ENCODE data around the gene MYH6.
"Not testable (repeated sequence)": the region's sequence is repeated elsewhere in the genome, so short reads cannot be mapped to it uniquely, and the experiment has no call there.

The MYH6 gene

DNA sequence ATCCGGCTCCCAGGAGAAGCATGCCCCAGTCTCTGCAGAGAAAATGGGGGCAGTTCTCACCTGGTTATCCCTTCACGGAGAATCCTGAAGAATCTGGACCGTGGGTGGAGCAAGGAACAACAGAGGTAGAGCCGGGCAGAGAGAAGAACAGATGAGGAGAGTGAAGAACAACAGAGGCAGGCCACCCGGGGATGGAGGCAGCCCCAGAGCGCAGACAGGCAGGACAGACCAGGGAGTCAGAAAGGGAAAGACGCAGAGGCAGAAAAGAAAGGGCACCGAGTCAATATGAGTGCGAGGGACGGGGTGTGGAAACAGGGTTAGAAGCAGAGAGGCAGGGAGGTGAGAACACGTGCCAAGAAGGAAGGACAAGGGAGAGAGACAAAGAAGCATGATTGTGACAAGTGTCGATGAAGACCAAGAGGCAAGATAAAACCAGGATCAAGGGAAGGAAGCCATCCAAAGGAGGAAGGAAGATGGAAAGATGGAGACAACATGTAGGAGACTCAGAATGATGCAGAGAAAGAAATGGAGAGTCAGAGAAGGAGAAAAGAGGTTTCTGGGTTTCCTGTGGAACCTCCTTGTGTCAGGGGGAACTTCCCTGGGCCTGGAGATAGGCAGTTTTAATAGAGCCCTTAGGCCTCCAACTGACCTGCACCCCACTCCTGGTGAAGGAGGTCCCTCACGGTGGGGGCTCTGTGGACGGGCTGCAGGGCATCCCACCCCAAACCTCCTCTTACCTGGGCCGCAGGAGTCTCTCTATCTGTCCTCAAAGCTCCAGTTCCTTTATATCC, at the start of gene MYH6:
MYH6 (minus strand) TSS at position 758 of the 791 bp plus-strand sequence. CDS start 1,050 bp downstream, outside the sequence.
- TF ChIP-seq, protein P1, sequence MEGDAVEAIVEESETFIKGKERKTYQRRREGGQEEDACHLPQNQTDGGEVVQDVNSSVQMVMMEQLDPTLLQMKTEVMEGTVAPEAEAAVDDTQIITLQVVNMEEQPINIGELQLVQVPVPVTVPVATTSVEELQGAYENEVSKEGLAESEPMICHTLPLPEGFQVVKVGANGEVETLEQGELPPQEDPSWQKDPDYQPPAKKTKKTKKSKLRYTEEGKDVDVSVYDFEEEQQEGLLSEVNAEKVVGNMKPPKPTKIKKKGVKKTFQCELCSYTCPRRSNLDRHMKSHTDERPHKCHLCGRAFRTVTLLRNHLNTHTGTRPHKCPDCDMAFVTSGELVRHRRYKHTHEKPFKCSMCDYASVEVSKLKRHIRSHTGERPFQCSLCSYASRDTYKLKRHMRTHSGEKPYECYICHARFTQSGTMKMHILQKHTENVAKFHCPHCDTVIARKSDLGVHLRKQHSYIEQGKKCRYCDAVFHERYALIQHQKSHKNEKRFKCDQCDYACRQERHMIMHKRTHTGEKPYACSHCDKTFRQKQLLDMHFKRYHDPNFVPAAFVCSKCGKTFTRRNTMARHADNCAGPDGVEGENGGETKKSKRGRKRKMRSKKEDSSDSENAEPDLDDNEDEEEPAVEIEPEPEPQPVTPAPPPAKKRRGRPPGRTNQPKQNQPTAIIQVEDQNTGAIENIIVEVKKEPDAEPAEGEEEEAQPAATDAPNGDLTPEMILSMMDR (IDR thresholded peaks at IDR 0.05; ENCODE audit: low read depth, low read length): no peak
- H3K4me3 ChIP-seq (ENCODE audit: low read depth, low read length): no peak within 1 kb of the TSS

DNA sequence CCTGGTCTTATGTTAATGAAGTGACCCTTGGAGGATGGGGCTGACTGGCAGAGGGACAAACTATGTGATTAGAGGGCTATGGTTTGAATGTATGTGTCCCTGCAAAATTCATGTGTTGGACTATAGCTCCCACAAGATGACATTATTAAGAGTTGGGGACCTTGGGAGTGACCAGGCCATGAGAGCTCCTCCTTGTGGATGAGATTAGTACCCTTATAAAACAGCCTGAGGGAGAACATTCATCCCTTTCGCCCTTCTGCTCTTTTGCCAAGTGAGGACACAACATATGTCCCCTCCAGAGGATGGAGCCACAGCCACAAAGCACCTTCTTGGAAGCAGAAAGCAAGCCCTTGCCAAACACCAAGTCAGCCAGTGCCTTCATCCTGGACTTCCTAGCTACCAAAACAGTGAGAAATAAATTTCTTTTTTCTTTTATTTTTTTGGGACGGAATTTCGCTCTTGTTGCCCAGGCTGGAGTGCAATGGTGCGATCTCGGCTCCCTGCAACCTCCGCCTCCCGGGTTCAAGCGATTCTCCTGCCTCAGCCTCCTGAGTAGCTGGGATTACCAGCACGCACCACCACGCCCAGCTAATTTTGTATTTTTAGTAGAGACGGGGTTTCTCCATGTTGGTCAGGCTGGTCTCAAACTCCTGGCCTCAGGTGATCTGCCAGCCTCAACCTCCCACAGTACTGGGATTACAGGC, 49.0 kb upstream of the MYH6 start:
- H3K4me3 ChIP-seq (ENCODE audit: low read depth, low read length): not testable (repeated sequence)
- TF ChIP-seq, protein P1 (IDR thresholded peaks at IDR 0.05; ENCODE audit: low read depth, low read length): peak; percentile 11; the same call in 1 of the 2 replicates

DNA sequence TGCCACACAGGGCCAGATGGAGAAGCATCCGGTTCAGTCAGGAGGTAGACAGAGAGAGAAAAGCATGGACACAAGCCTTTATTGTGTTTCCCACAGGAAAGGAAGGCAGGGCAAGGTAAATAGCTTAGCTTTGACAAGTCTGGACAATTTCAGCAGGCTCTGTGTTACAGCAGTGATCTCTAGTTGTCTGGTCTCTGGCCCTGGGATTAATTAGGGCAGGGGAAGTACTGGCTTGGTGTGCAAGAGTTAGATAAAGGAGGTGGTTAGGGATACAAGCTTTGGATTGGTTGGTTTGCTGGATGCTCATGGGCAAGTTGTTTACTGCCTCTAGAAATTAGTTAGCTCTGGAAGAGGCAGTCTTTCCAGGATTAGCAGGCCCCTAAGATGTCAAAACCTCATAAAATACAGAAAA, 46.4 kb upstream of the MYH6 start:
- TF ChIP-seq, protein P1 (IDR thresholded peaks at IDR 0.05; ENCODE audit: low read depth, low read length): no peak
- H3K4me3 ChIP-seq (ENCODE audit: low read depth, low read length): no peak overlapping the region

DNA sequence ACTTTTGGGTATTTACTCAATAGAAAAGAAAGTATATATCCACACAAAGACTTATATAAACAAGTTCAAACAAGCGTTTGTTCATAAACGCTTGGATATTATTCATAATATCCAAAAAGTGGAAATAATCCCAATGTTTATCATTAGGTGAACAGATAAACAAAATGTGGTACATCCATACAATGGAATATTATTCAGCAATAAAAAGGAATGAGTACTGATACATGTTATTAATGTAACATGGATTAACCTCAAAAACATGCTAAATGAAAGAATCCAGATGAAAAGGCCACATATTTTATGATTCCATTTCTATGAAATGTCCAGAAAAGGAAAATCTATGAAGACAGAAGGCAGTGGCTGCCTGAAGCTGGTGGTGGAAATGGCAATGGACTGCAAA, 44.2 kb upstream of the MYH6 start:
- TF ChIP-seq, protein P1 (IDR thresholded peaks at IDR 0.05; ENCODE audit: low read depth, low read length): no peak

DNA sequence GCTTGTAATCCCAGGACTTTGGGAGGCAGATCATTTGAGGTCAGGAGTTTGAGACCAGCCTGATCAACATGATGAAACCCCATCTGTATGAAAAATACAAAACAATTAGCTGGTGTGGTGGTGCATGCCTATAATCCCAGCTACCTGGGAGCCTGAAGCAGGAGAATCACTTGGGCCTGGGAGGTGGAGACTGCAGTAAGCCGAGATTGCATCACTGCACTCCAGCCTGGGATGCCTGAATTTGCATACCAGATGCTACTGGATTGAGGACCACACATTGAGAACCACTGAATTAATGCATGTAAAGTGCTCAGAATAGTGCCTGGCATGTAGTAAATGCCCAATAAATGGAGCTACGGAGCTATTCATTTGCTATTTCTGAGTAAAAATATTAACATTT, 42.3 kb upstream of the MYH6 start:
- H3K4me3 ChIP-seq (ENCODE audit: low read depth, low read length): no peak overlapping the region

More for the DNA sequence above, 44.2 kb upstream of the MYH6 start:
- H3K4me3 ChIP-seq (ENCODE audit: low read depth, low read length): no peak overlapping the region

DNA sequence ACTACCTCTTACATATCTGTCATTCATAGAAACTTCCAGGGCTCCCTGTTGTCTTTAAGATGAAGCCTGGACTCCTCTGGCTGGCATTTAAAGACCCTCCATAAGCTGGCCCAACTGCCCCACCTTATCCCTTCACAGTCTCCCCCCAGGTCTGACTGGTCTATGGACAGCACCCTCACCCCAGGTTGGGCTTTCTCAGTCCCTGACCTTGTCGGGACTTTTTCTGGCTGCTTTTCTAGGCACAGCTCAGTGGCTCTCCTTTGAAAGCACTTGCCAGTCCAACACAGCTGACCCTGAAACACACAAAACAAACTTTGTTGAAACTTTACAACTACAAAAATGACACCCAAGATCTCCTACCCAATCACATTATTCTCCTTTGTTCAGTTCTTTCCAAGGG, 41.2 kb upstream of the MYH6 start:
- TF ChIP-seq, protein P1 (IDR thresholded peaks at IDR 0.05; ENCODE audit: low read depth, low read length): no peak
- H3K4me3 ChIP-seq (ENCODE audit: low read depth, low read length): no peak overlapping the region

More for the DNA sequence above, 42.3 kb upstream of the MYH6 start:
- TF ChIP-seq, protein P1 (IDR thresholded peaks at IDR 0.05; ENCODE audit: low read depth, low read length): no peak

All from WI38 (cell line).